Upper lobe of left lung (tissue), 6 donors: ENCODE results near the gene SNTG2. TPM values are rescaled to one million over a fixed set of nuclear protein-coding genes. Genes with fewer than 3 reads are reported as not detected.

Experiments
- ATAC-seq, 2 donors: fragments of 200-7000 bp; cut with Tn5 transposase; one replicate each; pipeline ENCODE4 v1.9.1; 2022; ENCODE audit warnings: mild to moderate bottlenecking in 2 of 2, moderate library complexity in 2 of 2; ENCODE audit not compliant: low FRiP score in 2 of 2
- DNase-seq, 2 donors: peaks; one replicate each; pipeline ENCODE4 v3.0.0-alpha.2; 2019 to 2020
- H3K27ac ChIP-seq, 4 donors: fragments of 200-600 bp; sonication (generic); one replicate each; pipeline ENCODE4 v1.5.1; 2016 to 2019
- H3K27me3 ChIP-seq, 4 donors: fragments of 200-600 bp; sonication (generic); one replicate each; pipeline ENCODE4 v1.5.1; 2017 to 2019
- H3K36me3 ChIP-seq, 4 donors: fragments of 200-600 bp; sonication (generic); one replicate each; pipeline ENCODE4 v1.5.1; 2016 to 2019
- H3K4me1 ChIP-seq, 4 donors: fragments of 200-600 bp; sonication (generic); one replicate each; pipeline ENCODE4 v1.5.1; 2018 to 2019
- H3K4me3 ChIP-seq, 4 donors: fragments of 200-600 bp; sonication (generic); one replicate each; pipeline ENCODE4 v1.5.1; 2017 to 2019; ENCODE audit warnings: mild to moderate bottlenecking in 2 of 4, moderate library complexity in 1 of 4
- H3K9me3 ChIP-seq, 4 donors: fragments of 200-600 bp; sonication (generic); one replicate each; pipeline ENCODE4 v1.5.1; 2018 to 2019
- EP300 ChIP-seq, 4 donors: sonication (generic); formaldehyde crosslinking; IDR thresholded peaks; one replicate each; pipeline ENCODE4 v1.5.1; 2017; ENCODE audit warnings: antibody characterized with exemption in 4 of 4, control low read depth in 2 of 4
- POLR2A ChIP-seq, 4 donors: fragments of 450-650 bp; IDR thresholded peaks; one replicate each; pipeline ENCODE4 v1.5.1; 2016 to 2017; ENCODE audit warnings: antibody characterized with exemption in 4 of 4, mild to moderate bottlenecking in 2 of 4
- POLR2AphosphoS5 ChIP-seq, 2 donors: sonication (generic); formaldehyde crosslinking; IDR thresholded peaks; one replicate each; pipeline ENCODE4 v1.5.1; 2017; ENCODE audit warnings: antibody characterized with exemption in 2 of 2
- WGBS, 2 donors: methylation state at CpG; one replicate each; pipeline ENCODE4 v1.1.5; 2017 to 2018; 5-methylcytosine and 5-hydroxymethylcytosine counted together
- total RNA-seq, 6 donors: library from RNA; depleted of rRNA in 4 of 6; stranded (reverse); fragments of >200 nt in 4 of 6; gene quantifications; one replicate each; pipeline versions ENCODE4 v1.1.0 to v1.2.1, GENCODE V29; 2016 to 2021
- TF ChIP-seq, protein P1 (sequence below), 6 experiments: fragments of 450-650 bp in 4 of 6; fragments of 200-600 bp in 2 of 6; sonication (generic) in 2 of 6; IDR thresholded peaks; one replicate each; pipeline ENCODE4 v1.5.1; 2016 to 2019; ENCODE audit warnings: antibody characterized with exemption in 6 of 6
- donor health status: DM: no; HTN: no; CAD: no; lungs with moderate emphysema.
- donor health status: DM: no; HTN: yes; CAD: no; lungs with severe emphysema.

Gene SNTG2
- total RNA-seq, 6 donors from 2014 or later: 1.1 to 13.6 (median 3.0) TPM

GRCh38 chr2:1415501-1415900 lies 464.9 kb downstream of the SNTG2 start:
- H3K27me3 ChIP-seq: no peaks in the 10 kb centered on the region
- no peaks in the 10 kb centered on the region for H3K36me3 ChIP-seq
- H3K9me3 ChIP-seq: no peaks in the 10 kb centered on the region
- no peaks in the 10 kb centered on the region for H3K4me1 ChIP-seq
- no peak overlapping the region for H3K4me3 ChIP-seq
- 89 to 92% methylated on average over 2 to 5 of the region's 6 CpGs for WGBS, 2 donors
- ATAC-seq: no peak
- H3K27ac ChIP-seq: no peak overlapping the region
- TF ChIP-seq EP300 (IDR thresholded peaks at IDR 0.05) (no peak), POLR2A (IDR thresholded peaks at IDR 0.05) (no peak), POLR2AphosphoS5 (IDR thresholded peaks at IDR 0.05) (no peak)
- TF ChIP-seq, protein P1, sequence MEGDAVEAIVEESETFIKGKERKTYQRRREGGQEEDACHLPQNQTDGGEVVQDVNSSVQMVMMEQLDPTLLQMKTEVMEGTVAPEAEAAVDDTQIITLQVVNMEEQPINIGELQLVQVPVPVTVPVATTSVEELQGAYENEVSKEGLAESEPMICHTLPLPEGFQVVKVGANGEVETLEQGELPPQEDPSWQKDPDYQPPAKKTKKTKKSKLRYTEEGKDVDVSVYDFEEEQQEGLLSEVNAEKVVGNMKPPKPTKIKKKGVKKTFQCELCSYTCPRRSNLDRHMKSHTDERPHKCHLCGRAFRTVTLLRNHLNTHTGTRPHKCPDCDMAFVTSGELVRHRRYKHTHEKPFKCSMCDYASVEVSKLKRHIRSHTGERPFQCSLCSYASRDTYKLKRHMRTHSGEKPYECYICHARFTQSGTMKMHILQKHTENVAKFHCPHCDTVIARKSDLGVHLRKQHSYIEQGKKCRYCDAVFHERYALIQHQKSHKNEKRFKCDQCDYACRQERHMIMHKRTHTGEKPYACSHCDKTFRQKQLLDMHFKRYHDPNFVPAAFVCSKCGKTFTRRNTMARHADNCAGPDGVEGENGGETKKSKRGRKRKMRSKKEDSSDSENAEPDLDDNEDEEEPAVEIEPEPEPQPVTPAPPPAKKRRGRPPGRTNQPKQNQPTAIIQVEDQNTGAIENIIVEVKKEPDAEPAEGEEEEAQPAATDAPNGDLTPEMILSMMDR (IDR thresholded peaks at IDR 0.05): no peak
- DNase-seq: no peak
